ENCODE data around the gene BLM.

GRCh38 chr15:90818251-90819210, 101.4 kb downstream of the BLM start:
- TF ChIP-seq SUZ12 (IDR thresholded peaks at IDR 0.05) (no peak), PKNOX1 (IDR thresholded peaks at IDR 0.05) (no peak), BHLHE40 (IDR thresholded peaks at IDR 0.05; ENCODE audit: borderline replicate concordance) (no peak), FOXM1 (IDR thresholded peaks at IDR 0.05; ENCODE audit: borderline replicate concordance) (no peak), ZNF384 (IDR thresholded peaks at IDR 0.05) (no peak), ARNT (IDR thresholded peaks at IDR 0.05) (no peak), CTBP1 (IDR thresholded peaks at IDR 0.05; ENCODE audit: borderline replicate concordance) (no peak), LEF1 (IDR thresholded peaks at IDR 0.05; ENCODE audit: borderline replicate concordance) (no peak), ELF4 (IDR thresholded peaks at IDR 0.05) (no peak), L3MBTL2 (conservative IDR thresholded peaks at IDR 0.05) (no peak)
